NCI-H510A treated with DMSO at 0.1 percent for 48 hours (cell line): ENCODE data around the gene SEMA5A.

Experiments used
- DNase-seq: peaks from one replicate; lab custom pipeline; 2025; lab: John Stamatoyannopoulos, UW

SEMA5A gene

DNA sequence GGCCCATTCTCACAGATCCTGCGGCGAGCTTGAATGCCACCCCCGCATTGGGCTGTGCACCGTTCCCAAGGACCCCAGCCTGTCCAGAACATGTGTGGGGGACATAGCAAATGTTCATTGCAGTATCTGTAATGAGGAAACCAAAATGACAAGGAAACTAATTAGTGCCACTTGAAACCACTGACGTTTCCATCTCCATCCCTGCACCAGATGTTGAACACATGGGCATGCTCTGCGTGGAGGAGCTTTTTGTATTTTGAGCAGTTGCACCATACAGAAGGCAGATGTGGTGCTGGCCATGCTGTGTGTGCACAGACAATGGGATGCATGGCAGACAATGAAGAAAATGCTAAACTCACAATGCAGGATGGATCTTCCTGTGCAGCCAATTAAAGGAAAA is 437.7 kb downstream of the SEMA5A start:
- DNase-seq = no peak

DNA sequence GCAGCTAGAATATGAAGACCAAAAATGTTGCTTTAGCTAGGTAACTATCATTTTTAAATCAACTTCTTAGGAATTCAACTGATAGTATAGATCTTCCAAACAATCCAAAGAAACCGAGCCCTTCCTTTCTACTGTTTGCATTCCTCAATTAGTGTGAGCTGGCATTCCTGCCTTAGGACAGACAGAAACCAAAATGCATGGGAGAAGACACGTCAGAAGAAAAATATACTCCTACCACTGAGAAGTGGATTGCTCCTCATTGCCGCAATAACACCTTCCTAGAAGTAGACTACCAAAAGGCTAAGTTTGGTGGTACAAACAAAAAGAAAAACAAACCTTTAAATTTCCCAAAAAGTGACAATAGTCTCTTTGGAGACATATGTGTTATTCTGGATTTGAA is 440.0 kb downstream of the SEMA5A start:
- no peak for DNase-seq

DNA sequence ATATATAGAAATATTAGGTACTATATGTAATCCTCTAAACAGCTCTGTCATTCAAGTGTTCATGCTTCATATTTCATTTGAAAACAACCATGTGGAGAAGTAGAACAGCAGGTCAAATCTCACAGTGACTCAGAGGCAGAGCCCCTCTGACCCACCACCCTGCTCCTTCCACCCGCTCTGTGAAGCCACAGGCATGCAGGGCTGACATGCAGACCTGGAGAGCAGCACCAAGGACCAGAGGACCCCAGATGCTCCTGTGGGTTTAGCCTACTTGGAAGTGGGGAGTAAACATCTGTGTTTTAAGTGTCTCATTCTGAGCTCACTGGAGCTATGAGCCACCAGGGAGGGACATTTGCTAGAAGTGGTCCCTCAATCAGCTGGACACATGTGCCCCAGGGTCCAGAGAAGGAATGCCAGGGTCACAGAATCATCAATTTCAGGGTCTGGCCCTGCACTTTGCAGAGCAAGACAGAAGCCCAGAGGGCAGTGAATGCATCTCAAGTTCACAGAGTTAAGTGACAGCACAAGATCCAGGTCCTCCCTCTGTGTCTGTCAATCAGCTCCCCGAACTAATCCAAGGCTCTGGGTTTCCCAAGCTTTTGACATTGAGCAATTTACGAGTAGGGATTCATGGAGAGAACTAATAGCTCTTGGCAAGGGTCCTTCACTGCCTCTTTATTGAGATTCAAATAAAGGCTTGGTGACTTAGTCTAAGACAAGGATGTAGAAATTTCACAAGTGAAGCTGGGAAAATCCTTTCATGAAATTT is 441.1 kb downstream of the SEMA5A start:
- DNase-seq = no peak

DNA sequence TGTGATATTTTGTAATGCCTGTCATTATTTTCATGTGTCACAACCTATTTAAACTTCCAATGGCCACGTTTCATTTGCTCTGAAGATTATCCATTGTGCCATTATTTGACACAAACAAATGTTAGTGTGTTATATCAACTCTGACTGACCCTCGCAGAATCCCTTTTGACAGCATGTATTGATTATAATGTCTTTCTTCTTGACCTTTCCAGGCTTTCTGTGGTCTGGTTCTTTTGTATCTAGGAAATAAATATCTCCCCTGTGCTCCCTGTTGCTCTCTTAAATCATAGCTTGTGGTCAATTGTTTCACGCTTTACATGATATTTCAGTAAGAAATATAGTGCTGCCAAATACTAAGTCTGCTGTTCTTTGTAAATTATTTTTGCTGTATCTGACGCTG is 442.6 kb downstream of the SEMA5A start:
- DNase-seq = no peak

DNA sequence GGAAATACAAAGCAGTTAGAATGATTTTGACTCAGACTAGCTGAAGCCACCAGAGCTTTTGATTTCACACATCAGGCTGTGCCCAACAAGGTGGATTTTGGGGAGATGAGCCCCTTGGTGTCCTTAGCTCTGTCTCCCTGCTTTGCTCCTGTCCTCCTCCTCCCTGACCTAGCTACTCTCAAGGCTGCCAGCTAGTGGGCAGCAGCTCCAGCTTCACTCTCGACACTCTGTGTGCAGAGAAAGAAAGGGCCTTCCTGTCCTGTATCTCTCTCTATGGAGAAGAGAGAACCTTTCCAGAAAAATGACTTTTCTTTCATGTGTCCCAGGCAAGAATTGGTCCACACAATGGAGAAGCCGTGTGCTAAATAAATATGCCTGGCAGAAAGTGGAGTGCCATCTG is 446.2 kb downstream of the SEMA5A start:
- no peak for DNase-seq

DNA sequence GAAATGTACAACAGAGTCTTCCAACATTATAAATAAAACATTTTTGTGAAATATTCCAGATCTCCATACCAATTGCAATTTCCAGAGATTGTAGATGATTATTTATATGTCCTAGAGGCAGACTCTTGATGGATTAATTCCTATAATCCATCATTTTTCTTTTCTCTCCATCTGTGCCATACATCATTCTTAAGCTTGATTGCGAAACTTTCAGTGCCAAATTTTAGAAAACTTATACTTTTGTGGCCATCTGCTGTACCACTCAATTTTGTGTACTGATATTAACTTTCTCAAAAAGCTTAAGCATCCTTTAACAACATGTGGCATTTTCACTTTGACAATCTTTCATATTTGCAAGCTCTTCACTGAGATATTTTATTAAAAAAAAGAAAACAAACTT is 446.9 kb downstream of the SEMA5A start:
- no peak for DNase-seq

DNA sequence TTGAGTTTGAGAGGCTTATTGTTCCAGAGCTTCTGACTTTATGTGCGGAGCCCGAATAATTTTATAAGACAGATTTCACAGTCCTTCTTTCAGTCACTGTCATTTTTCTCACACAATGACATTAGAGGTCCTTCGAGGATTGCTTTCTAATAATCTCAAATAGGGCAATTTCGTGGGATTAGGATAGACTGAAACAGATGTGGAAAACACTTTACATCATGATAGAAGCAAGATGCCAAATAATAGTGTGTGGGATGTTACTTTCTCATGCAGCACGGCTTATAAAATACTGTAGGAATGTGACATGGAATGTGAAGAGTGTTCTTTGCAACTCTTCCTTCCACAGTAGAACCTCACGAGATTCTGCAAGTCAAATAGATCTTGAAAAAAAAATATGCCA is 451.3 kb downstream of the SEMA5A start:
- DNase-seq = no peak

DNA sequence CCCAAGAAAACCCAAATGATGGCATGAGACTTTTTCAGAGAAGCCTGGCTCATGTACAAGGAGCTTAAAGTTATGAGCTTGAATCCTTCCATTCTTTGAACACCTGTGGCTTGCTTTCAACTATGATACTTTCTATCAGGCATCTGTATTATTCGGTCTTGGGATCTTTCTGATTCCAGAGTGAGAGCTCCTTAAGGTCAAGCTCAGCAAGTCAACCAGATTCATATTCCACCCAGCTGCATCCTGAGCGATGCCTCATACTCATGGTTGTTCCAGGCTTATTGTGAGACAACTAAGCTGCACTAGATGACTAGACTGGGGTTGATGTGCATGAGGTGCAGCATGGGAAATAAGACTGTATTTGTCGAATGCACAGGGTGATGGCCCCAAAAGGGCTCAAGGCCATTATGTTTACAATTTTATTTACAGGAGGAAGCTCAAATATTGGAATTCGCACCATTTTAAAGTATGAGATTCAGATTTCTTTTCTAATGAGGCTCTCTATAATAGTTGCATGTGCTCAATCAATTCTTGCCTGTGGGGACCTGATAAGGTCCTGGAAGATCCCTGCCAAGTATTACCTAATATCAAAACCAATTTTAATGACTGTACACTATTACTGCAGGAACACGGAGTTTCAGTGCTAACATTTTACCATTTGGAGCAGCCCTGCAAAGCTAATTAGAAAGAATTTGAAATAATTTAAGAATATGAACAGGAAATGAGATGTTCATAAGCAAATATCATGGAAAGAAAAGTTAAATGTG is 453.8 kb downstream of the SEMA5A start:
- no peak for DNase-seq

DNA sequence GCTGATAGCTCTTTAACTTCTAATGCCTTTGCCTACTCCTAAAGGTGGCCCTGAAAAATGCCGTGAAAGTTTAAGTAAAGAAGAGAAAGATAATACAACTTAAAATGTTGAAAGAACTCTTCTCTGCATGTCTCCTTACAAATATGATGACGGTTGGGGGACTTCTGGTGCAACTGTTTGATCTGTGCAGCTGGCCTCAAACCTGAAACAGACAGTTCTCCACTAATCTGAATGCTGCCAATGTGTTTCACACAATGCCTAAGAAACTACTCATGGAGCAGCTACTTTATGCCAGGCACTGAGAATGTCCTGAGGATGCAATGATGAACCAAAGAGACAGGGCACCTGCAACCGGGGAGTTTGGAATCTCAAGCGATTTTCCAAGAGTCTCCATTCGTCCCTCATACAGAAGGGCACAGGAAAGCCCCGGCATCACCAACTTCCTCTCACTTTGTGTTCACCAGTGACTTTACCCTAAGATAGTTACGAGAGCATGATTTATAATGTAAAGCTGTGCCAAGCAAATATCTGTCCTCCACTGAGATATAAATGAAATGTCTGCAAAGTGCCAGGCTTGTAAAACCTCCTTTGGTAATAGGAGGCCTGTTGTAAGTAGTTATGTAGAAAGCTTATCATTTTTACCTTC is 455.4 kb downstream of the SEMA5A start:
- no peak for DNase-seq

DNA sequence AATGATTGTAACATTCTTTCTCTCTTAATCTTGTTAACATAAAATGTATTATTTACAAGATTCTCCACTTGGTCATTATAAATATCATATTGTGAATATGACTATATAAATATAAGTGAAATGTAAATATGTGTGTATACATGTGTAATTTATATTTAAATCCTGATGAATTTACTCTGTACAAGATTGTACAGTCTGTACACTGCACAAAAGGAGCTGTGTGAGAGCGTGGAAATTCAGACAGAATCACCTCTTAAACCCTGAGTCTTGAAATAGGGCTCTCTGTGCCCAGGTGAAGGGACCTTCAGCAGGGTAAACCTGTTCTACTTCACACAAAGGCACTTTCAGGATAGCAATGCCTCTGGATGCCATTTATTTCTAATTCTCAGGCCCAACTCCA is 456.0 kb downstream of the SEMA5A start:
- DNase-seq = no peak

DNA sequence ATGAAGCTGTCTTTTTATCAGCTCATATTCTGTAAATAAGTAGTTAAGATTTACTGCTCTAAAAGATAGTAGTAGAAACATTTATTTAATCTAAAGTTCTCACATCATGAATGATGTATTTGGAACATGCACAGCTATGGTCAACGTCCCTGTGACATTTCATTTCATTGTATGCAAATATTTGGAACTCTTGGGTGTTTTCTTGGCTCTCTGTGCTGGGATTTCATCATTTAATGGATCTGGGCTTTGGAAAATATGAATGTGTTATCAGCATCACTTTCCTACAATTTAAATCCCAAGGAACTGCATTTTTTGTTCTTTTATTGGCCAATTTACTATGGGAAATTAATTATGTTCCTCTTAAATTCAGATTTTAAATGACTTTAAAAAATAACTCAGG is 462.9 kb downstream of the SEMA5A start:
- no peak for DNase-seq

DNA sequence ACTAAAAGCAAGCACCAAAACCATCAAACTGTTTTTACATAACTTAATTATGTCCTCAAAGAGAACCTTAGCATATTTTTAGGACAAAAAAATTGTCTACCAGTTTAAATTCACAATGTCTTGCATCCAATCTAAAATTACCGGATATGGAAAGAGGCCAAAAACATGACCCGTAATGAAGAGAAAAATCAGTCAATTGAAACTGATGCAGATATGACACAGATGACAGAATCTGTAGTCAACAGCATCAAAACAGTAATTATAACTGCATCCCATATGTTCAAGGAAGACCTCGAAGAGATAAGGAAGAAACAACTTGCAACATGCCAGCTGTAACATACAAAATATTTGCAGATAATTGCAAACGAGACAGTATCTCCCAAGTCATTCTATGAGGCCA is 473.2 kb downstream of the SEMA5A start:
- DNase-seq = no peak

DNA sequence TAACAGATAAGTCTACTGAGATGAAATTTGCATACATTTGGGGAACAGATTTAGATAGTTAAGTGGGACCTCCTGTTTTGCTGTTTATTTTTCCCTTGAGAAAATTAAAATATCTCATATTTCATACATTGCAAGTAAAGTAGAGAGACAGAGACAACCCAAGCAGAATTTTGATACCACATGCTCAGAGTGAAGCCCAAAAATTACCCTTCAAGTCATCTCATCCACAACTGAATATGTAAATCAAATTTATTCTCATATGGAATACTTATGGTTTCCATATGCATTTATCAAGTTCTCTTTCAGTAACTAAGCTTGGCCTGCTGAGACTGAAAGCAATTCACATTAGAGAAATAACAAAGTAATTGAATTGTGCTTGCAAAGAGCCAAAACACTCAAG is 474.4 kb downstream of the SEMA5A start:
- no peak for DNase-seq

DNA sequence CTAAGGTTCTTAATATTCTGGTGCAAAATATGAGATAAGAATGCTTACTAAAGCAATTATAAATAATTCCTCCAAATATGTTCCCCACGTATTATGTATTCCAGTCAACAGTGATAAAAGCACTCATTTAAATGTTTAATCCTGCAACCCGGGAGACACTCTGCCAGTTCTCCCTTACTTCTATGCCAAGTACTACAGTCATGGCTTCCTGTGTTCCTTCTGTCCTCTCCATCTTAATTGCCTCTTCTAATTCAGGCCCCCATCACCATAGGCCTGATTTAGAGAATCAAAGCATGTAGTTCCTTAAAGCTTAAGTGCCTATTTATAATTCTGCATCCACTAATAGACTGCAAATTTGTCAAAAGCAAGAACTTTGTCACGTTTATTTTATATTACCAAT is 474.8 kb downstream of the SEMA5A start:
- DNase-seq = no peak

DNA sequence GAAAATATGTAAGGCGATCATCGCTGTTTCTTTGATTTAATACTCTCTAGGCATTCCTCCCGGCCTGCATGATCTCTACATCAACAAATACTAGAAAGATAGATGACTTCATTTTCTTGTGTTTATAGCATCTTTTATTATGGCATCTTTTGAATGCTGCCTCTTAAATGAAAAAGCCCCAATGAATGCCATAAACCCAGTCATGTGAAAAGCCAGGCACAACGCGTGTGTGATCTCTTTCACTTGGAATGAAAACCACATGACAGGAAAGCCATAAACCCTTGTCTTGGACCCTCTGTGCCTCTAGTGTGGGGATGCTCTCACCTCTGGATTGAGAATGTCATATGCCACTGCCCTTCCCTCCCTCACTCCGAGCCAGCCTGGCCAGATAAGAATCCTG is 476.2 kb downstream of the SEMA5A start:
- no peak for DNase-seq

DNA sequence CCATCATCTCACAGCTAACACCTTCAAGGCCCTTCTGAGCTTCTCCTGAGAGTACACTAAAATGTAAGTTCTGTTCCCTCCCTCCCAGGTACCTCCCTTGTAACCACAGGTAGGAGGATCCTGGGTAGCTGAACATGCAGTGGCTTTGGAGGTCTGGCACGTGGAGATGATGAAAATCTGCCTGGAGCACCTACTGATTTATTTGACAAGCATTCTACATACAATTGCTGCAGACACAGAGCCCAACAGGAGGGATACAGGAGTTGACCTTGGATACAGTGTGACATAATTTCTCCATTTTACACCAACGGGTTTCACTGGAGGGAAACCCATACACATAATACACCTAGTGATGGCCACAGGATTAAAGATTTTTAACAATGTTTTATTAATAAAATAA is 478.7 kb downstream of the SEMA5A start:
- no peak for DNase-seq

DNA sequence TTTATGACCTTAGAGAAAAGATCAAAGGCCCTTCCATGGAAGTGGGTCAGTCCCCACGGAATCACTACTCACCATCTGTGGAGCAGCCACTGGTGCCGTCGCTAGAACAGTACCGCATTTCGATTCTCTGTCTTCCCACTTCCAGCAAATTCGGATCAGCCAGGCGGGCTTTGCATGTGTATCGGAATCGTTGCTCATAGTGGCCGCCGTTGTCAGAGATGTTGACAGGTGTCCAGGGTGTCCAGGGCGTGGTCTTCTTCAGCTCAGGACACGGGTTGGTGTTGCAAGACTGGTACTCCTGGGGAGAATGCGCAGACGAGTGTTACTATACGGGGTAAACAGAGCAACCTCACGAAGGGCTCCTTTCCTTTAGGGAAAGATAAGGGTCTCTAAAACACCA is 479.5 kb downstream of the SEMA5A start:
- DNase-seq = no peak

DNA sequence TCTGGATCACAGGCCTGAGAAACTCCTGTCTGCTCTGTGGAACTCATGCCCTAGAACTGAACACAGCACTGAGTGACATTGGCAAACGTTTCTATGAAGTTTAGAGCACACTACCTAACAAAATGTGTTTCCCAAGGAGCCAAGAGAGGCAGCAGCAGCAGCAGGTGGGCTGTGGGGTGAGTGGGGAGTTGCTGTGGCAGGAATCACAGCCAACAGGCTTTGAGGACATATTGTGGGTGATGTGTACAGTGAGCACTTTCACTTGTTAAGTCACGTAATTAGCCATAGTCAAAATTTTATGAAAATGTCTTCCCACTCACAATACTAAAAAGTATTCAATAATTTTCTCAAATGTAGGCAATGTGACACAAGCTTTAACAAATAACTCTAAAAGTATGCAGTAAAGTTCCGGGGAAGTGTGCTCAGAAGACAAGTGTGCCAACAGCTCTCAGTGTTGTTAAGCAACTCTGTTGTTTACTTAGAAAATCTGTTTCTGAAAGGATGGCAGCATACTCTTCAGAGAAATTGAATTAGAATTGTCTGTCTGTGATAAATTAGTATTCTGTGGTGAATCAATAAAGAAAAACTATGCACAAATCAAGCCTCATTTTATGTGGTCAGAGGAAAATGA is 482.1 kb downstream of the SEMA5A start:
- no peak for DNase-seq

DNA sequence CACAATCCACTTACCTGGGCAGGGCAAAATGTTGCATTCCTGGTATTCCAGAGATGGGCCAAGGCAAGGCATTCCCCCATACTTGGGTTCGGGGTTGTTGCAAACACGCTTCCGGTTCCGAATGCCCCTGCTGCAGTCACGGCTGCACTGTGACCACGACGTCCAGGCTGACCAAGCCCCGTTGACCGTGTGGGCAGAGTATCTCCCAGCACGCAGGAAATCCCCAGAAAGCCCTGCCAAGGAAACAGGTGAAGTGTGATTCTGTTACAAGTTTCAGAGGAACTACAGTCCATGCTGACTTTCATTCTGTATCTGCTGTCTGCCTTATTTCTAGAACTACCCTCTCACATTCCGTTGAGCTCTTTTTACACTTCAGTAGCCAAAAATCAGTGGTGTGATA is 483.0 kb downstream of the SEMA5A start:
- no peak for DNase-seq

DNA sequence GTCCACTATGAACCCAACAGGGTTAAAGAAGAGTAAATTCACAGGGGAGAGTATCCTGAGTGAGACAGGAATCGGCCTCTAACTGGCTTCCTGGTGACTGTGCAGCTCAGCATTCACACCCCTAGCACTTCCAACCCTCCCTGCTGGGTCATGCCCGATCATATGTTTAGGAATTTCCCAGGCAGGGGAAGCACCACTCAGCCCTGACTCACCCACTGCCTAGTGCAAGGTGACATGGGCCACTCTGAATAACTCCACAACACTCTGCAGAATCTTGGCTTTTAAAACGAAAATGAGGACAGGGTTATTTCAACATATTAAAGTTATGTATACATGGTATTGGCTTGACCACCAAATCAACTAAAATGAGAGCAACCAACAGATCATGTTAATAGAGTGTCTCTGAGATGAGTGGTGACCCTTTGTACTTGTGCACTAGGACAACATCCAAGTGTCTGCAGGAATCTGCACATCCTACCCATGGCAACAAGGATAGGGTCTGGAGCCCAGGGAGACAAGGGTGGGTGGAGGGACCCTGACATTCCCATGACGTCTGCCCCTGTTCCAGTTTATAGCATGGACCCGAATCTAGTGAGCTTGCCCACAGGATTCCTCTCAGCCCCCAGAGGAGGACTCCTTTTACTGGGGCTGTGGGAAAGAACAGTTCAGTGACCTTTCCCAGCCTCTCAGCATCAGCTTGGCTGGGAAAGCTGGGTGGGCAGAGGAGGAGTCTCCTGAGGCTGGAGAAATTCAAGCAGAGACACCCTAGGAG is 485.8 kb downstream of the SEMA5A start:
- DNase-seq = no peak

DNA sequence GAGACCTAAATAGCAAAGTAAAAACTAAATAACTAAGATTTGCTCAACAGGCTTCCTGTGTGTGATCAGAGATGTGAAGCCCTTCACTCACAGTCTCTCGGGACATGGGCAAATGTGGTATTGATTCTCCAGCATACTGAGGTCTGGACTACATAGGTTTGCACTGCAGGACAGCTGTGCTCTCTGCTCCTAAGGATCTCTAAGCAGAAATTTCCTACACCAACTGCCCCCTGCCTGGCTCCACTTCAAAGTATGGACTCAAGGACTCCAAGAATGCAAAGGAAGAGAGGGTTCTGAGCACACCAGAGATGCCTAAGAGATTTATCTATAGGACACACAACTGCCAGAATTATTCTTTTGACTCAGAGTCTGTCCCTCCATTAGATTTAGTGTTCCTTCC is 487.2 kb downstream of the SEMA5A start:
- no peak for DNase-seq

DNA sequence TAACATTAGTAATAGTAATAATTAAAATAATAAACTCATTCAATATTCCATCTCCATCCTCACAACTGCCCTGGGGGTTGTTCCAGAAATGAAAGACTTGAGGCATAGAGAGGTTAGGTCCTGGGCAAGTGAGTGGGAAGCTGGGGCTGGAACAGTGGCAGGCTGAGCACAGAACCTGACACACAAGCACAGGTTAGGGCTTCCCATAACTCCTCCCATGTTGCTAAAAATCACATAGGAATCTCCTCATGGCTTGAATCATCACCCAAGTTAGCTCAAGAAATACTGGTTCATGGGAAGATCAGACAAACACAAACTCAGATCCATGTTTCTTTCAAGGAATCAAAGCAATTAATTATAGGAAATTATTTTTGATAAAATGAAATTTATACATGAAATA is 487.7 kb downstream of the SEMA5A start:
- no peak for DNase-seq
